GM23248 (cell line): ENCODE measurements around the gene DKKL1.

Experiments used
- EZH2 ChIP-seq: fragments of 200-600 bp; sonication (generic); IDR thresholded peaks from 2 replicates; pipeline ENCODE4 v1.6.1; 2018; ENCODE audit warnings: antibody characterized with exemption, mild to moderate bottlenecking; ENCODE audit not compliant: insufficient read depth, poor library complexity, severe bottlenecking
- EZH2phosphoT487 ChIP-seq: fragments of 200-600 bp; sonication (generic); IDR thresholded peaks from 2 replicates; pipeline ENCODE4 v1.6.1; 2018; ENCODE audit warnings: antibody characterized with exemption, moderate library complexity, mild to moderate bottlenecking, low read depth; ENCODE audit not compliant: insufficient read depth

GRCh38 chr19:49335784-49336481 lies 27.7 kb upstream of the DKKL1 start:
- TF ChIP-seq EZH2 = no peak
- TF ChIP-seq EZH2phosphoT487 = no peak
